ENCODE data around the gene GMPPB.

GRCh38 chr3:49706456-49707112 lies 17.2 kb downstream of the GMPPB start:
- TF ChIP-seq CTCF (conservative IDR thresholded peaks at IDR 0.05; ENCODE audit: low read length) (no peak), EZH2phosphoT487 (IDR thresholded peaks at IDR 0.05; ENCODE audit: borderline replicate concordance, low read depth, low read length) (no peak)
